Forelimb muscle (tissue), 1 donor: ENCODE data around the gene FKBP5. TPM values are rescaled to one million over a fixed set of nuclear protein-coding genes. Genes with fewer than 3 reads are reported as not detected.
"Not testable (repeated sequence)": the region's sequence is repeated elsewhere in the genome, so short reads cannot be mapped to it uniquely, and the experiment has no call there.

Source experiments
- DNase-seq: peaks from one replicate; pipeline ENCODE4 v3.0.0-alpha.2; 2013; ENCODE audit warnings: low read depth
- polyA plus RNA-seq: library from polyadenylated mRNA; unstranded; fragments of 120-200 nt; gene quantifications from one replicate; pipeline ENCODE4 v1.2.1, GENCODE V29; 2013; ENCODE audit not compliant: insufficient read length

Gene FKBP5
- polyA plus RNA-seq, 1 donor, result 16.9 TPM

DNA sequence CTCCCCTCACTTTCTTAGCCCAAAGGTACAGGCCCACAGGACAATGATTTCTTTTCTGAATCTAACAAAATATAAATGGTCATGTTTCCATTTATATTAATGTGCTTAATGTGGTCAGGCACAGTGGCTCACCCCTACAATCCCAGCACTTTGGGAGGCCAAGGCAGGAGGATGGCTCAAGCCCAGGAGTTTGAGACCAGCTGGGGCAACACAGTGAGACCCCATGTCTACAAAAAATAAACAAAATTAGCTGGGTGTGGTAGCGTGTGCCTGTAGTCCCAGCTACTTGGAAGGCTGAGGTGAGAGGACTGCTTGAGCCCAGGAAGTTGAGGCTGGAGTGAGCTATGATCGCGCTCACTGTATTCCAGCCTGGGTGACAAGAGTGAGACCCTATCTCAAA is 98.8 kb downstream of the FKBP5 start:
- no peak for DNase-seq

DNA sequence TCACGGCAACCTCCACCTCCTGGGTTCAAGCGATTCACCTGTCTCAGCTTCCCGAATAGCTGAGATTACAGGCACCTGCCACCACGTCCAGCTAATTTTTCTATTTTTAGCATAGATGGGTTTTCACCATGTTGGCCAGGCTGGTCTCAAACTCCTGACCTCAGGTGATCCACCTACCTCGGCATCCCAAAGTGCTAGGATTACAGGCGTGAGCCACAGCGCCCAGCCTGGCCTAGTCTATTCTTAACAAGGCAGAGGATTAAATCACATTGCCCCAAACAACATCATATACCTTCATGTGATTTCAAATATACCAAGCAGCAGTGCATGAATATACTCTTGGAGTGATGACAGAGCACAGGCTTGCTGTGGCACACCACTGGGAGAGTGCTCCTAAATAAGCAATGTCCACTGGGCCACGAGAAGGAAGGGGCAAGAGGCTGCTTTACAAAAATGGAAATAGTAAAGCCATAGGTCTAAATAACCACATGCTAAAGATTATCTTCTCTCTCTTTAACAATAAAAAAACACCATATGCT is 99.4 kb downstream of the FKBP5 start:
- DNase-seq, result no peak

DNA sequence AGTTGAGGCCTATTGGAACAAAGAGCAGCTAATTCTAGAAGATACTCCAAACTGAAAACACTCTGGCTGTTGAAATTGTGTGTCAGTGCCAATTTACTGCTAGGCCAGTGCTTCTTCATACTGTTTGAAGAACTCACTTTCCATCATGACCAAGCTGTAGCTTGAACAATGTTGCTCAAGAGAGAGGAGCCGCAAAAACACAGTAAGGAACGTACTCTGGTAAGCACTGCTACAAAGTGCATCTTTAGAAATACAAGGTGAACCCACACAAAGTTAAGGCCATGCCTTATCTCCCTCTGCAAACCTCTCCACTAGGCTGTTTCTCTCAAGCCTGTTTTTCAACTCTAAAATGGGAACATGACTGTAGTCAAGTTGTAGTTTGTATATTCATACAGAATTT is 101.5 kb downstream of the FKBP5 start:
- no peak for DNase-seq

DNA sequence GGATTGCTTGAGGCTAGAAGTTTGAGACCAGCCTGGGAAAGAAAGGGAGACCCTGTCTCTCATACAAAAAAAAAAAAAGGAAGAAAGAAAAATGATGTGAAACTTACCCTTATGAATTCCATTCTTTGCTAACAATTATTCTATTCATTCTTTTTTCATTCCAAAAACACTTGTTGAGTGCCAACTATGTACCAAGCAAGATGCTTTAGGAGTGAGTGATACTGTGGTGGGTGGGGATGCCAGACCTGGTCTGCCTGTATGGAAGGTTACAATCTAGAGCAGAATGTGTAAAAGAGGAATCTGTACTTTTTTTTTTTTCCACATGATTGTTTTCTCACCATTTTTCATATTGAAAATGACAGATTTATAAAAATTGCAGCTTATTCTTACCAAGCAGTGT is 102.2 kb downstream of the FKBP5 start:
- DNase-seq, result no peak

DNA sequence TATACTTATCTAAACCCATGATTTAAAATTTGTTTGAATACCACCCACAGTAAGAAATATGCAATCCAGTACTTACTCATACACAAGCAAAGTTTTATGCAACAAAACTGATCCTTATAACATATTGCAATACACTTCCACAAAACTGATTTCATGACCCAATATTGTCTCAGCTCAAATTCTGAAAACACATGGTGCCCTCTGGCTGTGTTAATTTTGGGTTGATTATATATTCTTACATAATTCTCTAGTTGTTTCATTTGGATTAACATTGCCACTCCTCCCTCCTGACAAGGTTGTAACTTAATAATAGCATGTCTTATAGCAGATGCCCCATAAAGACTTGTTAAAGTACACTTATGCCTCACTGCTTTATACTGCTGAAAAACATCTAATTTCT is 103.1 kb downstream of the FKBP5 start:
- DNase-seq, result no peak

DNA sequence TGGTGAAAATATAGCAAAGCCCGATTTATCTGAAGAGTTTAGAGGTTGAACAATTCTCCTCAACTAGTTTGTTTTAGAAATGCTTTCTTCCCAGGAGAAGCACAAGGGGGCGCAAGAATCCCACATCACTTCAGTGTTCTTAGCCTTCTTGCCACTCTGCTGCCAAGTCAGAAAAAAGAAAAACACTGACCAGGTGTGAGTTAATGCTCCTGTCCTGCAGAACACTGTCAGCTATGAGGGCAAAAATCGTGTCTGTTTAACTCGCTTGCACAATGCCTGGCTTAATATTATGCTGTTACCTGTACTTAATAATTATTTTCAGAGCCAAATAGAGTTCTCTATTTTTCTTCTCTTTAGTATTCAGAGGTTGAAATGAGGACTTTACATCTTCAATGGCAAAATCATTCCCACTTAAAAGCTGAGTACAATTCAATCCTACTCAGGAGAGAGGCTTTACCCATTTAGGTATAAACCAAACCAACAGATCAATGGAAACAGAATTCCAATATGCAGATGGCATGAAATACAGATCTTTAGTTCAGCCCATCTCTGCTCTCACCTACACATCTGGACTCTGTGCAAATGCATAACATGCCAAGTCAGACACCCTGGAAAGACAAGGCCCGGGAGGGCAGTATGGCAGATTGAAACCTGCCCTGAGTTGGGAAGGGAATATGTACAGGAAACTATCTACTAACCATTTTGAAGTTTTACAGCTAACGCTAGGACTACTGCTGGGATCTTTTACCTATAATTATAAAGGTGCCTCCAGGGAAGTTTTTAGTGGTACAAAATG is 104.6 kb downstream of the FKBP5 start:
- peak; percentile 52 for DNase-seq

DNA sequence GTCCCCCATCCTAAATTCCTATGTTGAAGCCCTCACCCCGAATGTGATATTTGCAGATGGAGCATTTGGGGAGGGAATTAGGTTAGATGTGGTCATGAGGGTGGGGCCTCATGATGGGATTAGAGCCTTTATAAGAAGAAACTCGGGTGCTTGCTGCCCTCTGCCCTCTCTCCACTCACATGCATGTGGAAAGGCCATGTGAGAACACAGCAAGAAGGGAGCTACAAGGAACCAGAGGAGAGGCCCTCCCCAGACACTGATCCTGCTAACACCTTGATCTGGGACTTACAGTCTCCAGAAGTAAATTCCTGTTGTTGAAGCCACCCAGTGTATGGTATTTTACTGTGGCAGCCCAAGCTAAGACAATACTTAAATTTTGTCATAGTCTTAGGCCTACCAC is 106.4 kb downstream of the FKBP5 start:
- no peak for DNase-seq

DNA sequence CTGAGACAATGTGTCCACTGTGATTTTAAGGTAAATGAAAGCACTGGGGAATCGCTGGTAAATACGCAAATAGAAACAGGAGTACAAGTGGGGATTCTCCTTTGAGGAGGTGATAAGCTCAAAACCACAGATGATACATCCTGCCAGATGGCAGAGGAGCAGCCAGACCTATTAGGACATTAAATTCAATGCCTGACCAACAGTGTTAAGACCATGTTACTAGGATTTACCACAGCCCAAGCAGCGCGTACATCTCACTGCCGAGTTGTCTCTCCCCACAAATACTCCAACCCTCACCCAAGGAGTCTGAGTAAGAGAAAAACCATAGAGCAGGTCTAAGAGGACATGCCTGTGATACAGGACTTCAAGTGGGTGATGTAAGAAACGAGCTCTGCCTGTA is 107.1 kb downstream of the FKBP5 start:
- DNase-seq, result no peak

DNA sequence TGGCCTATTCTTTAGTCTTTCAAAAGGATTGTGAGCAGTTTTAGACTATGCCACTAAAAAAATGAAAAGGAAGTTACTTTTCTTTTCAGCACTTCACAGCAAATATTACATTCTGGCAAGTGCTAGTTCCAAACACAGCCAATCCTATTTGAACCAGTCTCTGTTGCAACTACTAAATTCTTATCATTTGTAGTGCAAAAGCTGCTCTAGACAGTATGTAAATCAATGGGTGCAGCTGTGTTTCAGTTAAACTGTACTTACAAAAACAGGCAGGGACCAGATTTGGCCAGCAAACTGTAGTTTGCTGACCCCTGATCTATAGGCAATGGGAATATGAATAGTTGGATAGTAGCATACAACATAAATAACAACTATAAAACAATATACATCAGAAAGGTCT is 107.9 kb downstream of the FKBP5 start:
- DNase-seq, result no peak

DNA sequence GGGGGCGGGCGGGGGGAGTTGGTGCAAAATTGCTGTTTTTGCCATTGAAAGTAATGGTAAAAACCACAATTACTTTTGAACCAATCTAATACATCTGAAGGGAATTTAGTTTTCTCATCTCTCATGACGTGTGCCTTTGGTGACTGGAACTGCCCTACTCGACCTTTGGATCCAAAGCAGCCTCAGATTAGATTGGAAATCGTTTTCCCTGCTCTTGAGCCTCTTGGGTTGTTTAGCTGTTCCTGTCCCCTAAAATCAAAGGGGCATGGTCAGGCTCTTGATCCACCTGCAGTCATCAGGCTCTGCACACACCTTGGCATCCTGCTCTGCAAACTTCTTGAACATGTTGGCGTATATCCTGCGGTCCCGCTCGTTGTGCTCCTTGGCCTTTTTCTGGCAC is 112.0 kb downstream of the FKBP5 start:
- no peak for DNase-seq

DNA sequence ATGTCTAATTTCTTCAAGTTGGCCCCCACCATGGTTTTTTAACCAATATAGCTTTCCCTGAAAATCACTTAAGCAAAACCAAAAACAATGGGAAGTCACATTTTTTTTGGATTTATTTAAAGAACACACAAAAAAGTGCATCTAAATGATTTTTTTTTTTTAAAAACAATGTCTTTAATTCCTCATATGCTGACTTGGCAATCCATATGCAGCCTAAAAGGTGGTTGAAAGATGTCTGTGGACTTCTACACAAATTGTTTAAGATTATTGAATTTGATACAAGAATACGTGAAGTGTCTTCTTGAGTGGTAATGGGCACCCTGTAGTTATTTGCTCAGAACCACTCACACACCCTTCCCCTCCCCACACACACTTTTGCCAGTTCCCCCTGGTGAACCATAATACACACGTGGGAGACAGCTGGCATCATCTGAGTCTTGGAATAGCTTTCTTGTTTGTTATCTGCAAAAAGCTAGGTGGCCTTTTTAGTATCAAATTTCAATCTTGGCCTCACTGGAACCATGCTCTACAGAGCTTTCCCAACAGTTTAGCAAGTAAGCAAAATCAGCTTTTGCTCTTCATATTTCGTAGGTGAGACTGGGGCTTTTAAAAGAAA is 115.1 kb downstream of the FKBP5 start:
- no peak for DNase-seq

DNA sequence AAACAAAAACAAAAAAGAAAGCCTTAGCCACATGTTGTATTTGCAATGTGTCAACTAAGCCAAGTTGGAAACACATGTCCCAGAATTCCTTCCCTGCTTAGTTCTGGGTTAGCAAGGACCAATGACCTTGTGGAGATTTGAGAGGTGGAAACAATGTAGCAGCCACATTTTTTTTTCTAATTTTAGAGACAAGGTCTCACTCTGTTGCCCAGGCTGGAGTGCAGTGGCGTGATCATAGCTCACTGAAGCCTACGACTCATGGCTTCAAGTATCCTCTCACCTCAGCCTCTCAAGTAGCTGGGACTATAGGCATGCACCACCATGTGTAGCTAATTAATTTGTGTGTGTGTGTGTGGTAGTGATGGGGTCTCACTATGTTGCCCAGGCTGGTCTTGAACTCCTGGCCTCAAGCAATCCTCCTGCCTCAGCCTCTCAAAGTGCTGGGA is 117.8 kb downstream of the FKBP5 start:
- not testable (repeated sequence) for DNase-seq

DNA sequence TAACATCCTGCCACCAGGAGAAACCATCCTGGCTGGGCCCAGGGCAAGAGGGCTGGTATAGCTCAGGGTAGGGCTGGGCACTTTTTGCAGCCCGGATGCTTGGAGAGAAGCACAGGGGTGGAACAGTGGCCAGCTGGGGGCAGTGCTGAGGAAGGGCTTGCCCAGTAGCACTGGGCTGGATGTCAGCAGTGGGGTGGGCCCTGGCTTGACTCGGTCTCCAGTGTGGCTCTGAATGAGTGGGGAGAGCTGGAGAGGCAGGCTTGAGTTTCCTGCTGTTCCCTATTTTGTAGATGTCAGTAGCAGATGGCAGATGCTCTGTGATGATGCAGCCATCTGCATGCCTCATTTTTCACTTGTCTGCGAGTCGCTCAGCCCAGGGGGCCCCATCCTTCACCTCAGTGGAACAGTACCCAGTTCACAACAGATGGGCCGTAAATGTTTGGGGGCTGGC is 119.7 kb downstream of the FKBP5 start:
- DNase-seq, result no peak

DNA sequence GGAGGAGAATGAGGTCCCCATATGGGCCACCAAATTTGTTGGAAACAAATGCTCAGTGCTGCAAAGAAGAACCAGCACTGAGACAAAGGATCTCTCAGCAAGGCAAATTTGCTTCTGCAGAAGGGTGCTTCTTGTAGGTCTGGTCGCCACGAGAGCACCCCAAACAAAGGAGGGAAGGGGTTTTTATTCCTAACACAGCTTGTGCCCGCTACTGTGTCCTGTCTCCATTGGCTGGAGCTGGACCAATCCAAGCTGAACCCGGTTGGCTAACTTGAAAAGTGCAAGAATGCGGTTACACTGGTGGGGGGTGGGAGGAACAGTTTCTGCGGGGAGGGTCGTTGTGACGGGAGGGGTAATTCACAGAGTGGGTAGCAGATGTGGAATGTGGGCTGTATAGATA is 121.9 kb downstream of the FKBP5 start:
- DNase-seq, result no peak

DNA sequence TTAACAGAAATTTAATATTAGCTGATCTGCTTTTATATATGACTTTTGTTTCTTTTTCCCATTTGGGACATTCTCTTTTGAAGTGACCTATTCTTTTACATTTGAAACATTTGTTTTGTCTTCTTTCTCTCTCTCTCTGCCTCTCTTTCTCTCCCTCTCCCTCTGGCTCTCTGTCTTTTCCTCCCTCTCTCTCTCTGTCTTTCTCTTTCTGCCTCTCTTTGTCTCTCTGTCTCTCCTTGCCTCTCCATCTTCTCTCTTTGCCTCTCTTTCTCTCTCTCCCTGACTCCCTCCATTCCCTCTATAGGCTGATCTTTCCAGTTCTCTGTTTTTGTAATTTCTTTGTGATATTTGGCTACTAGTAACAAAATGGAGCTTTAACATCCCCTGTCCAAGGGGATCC is 124.0 kb downstream of the FKBP5 start:
- DNase-seq, result no peak

DNA sequence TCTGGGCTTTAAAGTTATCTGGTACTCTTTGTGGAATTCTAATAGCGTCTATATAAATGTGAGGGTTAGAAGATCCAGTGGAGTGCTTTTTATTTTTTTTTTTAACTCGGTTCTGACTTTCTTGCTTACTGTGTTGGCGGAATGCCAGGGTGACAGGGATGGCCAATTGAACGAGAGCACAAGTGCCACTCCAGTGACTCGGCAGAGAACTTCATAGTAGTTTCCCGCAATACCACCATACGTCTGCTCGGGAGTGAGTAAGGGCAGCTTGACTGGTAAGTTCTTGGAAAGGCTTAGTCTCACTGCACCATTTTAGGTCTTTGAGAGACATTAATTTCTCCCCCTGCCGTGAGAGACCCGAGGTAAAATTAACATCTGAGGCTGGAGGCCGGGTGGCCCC is 126.7 kb downstream of the FKBP5 start:
- no peak for DNase-seq

DNA sequence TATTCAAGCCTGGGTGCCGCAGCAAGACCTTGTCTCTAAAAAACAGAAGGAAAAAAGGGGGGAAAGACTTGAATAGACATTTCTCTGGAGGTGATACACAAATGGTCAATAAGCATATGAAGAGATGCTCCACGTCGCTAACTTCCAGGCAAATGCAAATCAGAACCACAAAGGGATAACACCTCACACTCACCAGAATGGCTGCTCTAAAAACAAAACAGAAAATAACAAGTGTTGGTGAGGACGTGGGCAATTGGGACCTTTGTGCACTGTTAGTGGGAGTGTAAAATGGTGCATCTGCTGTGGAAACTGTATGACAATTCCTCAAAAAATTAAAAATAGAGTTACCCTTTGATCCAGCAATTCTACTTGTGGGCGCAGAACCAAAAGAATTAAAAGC is 127.6 kb downstream of the FKBP5 start:
- DNase-seq, result no peak

DNA sequence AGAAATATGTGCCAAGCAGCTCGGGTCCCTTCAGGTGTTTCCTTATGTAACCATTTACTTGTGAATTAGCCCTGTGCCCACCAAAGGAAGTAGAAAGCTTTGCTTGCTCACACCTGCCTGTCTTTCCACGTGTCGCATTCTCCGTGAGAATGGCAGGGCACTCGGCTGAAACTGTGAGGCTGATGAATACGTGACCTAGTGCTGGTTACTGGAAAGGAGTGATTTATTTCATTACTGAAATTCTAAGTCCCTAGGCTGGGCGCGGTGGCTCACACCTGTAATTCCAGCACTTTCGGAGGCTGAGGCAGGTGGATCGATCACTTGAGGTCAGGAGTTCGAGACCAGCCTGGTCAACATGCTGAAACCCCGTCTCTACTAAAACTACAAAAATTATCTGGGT is 130.1 kb downstream of the FKBP5 start:
- no peak for DNase-seq

DNA sequence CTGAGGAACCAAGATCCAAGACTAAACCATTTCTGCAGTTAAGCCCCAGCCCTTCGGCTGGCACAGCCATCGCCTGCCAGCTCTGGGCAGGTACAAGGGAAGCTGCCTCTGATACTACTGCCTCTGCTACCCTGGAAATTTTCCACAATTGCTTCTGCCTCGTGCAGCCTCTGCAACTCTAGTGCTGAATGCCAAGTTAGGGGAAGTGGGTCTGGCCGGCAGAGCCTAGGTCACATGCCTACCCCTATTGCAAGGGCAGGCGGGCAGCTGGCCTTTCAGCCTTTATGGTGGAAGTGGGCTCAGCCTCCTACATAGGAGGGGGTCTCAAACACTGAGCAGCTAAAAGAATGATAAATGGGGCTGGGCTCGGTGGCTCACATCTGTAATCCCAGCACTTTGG is 131.5 kb downstream of the FKBP5 start:
- no peak for DNase-seq

DNA sequence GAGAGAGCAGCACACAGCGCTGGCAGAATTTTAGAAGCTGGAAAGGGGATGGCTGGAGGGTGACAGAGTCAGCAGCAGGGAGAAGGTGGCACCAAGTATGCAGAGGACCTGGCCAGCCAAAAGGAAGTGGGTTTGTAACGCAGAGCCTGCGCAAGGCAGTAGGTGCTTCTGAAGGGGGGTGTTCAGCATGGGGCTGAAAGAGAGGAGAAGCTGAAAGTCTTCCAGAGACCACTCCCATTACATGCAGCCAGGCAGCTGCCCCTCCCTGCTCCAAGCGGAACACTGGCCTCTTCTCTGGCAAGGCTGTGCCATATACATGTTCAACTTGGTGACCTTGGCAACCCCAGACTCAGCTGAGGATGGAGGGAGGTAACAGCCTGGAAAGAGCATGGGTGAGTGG is 133.9 kb downstream of the FKBP5 start:
- no peak for DNase-seq

DNA sequence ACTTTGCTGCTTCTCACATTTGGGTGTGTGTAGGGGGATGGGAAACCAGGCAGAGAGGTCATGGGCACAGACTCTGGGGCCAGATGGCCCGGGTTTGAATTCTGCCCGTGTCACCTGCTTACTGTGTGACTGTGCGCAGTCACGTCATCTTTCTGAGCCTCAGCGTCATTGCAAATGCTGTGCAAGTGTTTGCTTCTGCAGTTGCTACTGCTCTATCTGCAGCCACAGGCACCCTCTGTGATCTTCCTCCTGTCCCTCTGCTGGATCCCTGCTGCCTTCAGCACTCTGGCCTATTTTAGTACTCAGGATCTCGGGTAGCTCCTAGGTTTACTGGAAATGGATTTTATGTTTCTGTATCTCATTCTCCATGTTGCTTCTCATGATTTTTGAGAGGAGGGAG is 135.4 kb downstream of the FKBP5 start:
- no peak for DNase-seq

DNA sequence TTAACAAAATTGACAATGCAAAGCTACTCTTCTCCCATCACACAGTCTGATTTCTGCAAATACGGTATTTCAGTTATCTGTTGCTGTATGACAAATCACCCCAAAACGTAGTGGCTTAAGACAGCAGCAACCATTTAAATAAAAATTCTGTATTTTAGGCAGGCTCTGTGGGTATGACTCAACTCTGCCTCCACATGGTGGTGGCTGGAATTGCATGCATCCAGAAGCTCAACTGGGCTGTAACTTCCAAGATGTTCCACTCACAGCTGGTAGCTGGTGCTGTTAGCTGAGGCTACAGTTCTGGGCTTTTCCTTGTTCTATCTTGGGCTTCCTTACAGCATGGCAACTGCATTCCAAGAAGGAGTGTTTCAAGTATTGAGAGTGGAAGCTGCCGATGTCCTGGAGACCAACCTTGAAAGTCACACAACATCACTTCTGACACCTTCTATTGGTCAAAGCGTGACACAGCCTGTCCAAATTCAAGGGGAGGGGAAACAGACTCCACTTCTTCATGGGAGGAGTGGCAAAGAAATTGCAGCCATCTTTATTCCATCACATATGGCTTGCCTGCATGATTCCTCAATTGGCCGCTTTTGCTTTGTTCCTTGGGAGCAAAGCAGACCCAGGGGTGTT is 136.3 kb downstream of the FKBP5 start:
- DNase-seq, result no peak

DNA sequence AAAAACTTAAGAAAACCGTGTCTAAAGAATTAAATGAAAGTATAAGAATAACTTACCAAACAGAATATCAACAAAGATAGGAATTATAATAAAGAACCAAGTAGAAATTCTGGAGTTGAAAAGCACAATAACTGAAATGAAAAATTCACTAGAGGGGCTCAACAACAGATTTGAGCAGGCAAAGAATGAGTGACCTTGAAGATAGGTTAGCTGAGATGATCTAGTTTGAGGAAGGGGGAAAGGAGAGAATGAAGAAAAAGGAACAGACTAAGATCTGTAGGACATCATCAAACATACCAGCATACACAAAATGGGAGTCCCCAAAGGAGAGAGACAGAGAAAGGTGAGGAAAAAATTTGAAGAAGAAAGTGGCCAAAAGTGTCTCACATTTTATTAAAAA is 138.3 kb downstream of the FKBP5 start:
- no peak for DNase-seq
